IPS-15b (cell line): Measurements from ENCODE around the gene PHLPP2.

ENCODE experiments used
- H3K27me3 ChIP-seq: one replicate; pipeline ENCODE4 v1.6.1; 2013; ENCODE audit warnings: low read length; ENCODE audit not compliant: control insufficient read depth, insufficient read depth
- H3K36me3 ChIP-seq: one replicate; pipeline ENCODE4 v1.6.1; 2013; ENCODE audit warnings: low read length; ENCODE audit not compliant: control insufficient read depth, insufficient read depth
- H3K4me1 ChIP-seq: one replicate; pipeline ENCODE4 v1.6.1; 2013; ENCODE audit warnings: mild to moderate bottlenecking, low read length; ENCODE audit not compliant: control insufficient read depth, insufficient read depth
- H3K4me3 ChIP-seq: one replicate; pipeline ENCODE4 v1.5.1; 2013; ENCODE audit warnings: low read depth, low read length
- H3K9ac ChIP-seq: one replicate; pipeline ENCODE4 v1.6.1; 2013; ENCODE audit warnings: low read depth, mild to moderate bottlenecking, low read length
- H3K9me3 ChIP-seq: one replicate; pipeline ENCODE4 v1.6.1; 2013; ENCODE audit warnings: mild to moderate bottlenecking, low read length; ENCODE audit not compliant: control insufficient read depth, insufficient read depth

PHLPP2 gene, protein sequence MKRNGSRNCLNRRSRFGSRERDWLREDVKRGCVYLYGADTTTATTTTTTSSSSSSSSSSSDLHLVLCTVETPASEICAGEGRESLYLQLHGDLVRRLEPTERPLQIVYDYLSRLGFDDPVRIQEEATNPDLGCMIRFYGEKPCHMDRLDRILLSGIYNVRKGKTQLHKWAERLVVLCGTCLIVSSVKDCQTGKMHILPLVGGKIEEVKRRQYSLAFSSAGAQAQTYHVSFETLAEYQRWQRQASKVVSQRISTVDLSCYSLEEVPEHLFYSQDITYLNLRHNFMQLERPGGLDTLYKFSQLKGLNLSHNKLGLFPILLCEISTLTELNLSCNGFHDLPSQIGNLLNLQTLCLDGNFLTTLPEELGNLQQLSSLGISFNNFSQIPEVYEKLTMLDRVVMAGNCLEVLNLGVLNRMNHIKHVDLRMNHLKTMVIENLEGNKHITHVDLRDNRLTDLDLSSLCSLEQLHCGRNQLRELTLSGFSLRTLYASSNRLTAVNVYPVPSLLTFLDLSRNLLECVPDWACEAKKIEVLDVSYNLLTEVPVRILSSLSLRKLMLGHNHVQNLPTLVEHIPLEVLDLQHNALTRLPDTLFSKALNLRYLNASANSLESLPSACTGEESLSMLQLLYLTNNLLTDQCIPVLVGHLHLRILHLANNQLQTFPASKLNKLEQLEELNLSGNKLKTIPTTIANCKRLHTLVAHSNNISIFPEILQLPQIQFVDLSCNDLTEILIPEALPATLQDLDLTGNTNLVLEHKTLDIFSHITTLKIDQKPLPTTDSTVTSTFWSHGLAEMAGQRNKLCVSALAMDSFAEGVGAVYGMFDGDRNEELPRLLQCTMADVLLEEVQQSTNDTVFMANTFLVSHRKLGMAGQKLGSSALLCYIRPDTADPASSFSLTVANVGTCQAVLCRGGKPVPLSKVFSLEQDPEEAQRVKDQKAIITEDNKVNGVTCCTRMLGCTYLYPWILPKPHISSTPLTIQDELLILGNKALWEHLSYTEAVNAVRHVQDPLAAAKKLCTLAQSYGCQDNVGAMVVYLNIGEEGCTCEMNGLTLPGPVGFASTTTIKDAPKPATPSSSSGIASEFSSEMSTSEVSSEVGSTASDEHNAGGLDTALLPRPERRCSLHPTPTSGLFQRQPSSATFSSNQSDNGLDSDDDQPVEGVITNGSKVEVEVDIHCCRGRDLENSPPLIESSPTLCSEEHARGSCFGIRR (N-terminal part only)

DNA sequence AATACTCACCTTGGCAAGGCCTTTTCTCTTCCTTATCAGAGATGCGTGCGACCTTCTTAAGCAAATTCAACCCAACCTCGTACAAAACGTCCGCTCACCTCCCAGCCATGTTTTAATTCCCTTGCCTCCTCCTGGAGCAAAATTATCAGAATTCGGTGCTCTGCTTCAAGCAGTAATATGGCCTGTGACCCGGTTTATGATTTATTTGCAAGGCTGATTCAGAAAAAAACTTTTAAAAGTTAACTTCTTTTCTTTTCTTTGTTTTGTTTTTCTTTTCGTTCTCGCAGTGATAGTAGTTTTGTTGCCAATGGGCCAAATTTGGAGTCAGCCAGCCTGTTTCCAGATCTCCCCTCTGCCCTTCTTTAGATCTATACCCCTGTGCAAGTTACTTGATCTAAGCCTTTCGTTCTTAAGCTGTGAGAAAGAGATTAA, at the start of gene PHLPP2:
TSS of gene PHLPP2 (minus strand) at position 382 of the 432 bp plus-strand sequence. CDS start 9,906 bp downstream, outside the sequence.
- no peaks in the 10 kb centered on the region for H3K9me3 ChIP-seq
- H3K4me3 ChIP-seq, result peak within 1 kb of the TSS; percentile 73
- peaks cover 15% of the 10 kb centered on the region for H3K27me3 ChIP-seq
- no peaks in the 10 kb centered on the region for H3K36me3 ChIP-seq
- H3K9ac ChIP-seq, result no peak within 1 kb of the TSS
- peaks cover 6% of the 10 kb centered on the region for H3K4me1 ChIP-seq

DNA sequence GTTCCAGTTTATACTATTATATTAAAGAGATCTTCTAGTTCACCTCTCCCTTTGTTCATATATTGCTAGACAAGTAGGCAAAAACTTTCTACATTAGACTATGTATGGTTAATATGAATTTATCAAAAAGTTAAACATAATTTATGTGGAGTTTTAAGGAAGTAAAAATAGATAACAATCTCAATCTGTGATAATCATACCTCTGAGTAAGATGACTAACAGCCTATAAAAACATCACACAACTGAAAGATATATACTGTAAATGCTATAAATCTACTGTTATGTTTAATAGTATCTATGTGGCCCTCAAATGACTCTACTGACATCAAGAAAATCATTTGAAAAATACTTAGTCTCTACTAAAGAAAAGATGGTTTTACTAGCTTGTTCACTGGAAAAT, 47.1 kb upstream of the PHLPP2 start:
- Histone ChIP-seq H3K4me1 (no peaks in the 10 kb centered on the region), H3K9me3 (no peaks in the 10 kb centered on the region), H3K9ac (no peak overlapping the region), H3K4me3 (no peak overlapping the region), H3K27me3 (no peaks in the 10 kb centered on the region), H3K36me3 (peaks cover 9% of the 10 kb centered on the region)

DNA sequence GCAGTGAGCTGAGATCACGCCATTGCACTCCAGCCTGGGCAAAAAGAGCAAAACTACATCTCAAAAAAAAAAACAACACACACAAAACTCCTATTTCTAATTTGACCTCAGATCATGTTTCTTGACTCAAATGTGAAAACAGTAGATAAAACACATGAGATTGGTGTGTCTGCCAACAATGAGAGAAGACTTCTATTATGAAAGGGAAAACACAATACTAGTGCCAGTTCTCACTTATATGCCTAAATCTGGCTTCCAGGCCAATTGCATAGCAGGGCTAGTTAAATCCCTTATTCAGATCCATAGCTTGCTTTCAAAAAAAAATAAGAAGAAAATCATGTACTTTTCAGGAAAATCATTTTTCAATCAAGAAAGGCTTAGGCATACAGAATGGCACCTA, 44.7 kb upstream of the PHLPP2 start:
- peaks cover 5% of the 10 kb centered on the region for H3K36me3 ChIP-seq
- no peak overlapping the region for H3K4me3 ChIP-seq
- no peaks in the 10 kb centered on the region for H3K4me1 ChIP-seq
- H3K9me3 ChIP-seq, result no peaks in the 10 kb centered on the region
- H3K27me3 ChIP-seq, result no peaks in the 10 kb centered on the region
- no peak overlapping the region for H3K9ac ChIP-seq

DNA sequence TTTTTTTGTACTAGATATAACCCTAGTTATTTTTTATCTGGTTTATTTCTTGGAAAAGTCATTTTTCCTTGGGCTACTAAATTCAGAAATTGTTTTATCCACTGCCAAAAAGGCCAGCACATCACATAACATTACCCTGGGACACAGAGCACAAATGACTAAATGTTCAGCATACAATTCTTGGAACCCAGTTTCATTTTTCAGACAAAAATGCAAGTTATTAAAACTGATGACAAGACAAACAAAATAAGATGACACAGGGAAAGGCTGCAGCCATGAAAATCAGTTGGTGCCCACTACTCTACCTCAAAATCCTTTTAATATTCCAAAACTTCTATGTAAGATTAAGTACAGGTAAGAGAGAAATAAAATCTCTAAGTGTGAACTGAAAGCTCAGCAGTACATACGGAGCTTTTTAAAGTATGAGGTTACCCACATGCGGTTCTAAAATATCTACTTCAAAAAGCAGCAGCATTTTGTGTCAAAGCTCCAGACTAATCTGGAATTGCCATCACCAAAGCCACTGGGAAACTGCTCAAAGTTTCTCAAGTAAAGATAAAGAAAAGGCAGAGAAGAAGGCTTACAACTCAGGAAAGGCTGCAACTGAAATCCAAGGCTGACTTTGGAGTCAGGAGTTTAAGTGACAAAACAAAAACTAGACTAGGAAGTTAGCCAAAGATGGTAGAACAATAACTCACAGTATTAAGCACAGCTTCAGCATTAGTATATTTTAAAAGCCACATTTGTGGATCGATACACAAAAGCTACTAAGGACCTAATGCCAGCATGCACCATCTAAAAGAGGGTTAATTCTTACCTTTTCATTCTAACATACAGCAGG, 42.8 kb upstream of the PHLPP2 start:
- Histone ChIP-seq H3K4me3 (no peak overlapping the region), H3K9me3 (no peaks in the 10 kb centered on the region), H3K27me3 (no peaks in the 10 kb centered on the region), H3K9ac (no peak overlapping the region), H3K36me3 (peaks cover 3% of the 10 kb centered on the region), H3K4me1 (no peaks in the 10 kb centered on the region)

DNA sequence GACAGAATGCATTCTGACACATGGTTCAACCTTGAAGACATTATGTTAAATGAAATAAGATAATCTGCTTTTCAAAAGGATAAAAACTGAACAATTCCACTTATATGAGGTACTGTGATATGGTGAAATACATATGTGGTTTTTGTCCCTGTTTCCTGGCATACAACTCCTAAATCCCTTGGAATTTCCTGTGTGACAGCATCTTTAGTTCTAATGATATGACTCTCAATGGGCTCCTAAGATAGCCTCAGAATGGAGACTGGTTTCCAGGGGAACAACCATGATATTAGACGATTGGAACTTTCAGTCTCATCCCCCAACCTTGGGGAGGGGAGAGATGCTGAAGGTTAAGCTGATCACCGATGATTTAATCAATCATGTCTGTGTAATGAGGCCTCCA, 37.7 kb upstream of the PHLPP2 start:
- no peak overlapping the region for H3K9ac ChIP-seq
- no peaks in the 10 kb centered on the region for H3K4me1 ChIP-seq
- no peaks in the 10 kb centered on the region for H3K27me3 ChIP-seq
- H3K9me3 ChIP-seq, result no peaks in the 10 kb centered on the region
- H3K36me3 ChIP-seq, result peaks cover 11% of the 10 kb centered on the region
- no peak overlapping the region for H3K4me3 ChIP-seq

DNA sequence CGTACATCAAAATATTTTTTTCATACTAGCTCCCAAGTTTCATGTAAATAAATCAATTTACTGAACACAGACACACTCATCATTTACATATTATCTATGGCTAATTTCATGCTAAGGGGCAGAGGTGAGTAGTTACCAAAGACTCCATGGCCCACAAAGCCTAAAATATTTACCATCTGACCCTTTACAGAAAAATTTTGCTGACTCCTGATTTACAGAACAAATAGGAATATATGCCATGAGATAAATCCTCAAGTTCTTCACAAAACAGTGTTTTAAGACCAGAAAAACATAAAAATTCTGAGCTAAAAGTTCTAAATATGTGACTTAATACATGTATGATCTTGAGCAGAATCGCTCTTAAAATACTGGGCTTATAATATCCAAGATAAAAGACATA, 36.6 kb upstream of the PHLPP2 start:
- H3K36me3 ChIP-seq, result peaks cover 11% of the 10 kb centered on the region
- no peak overlapping the region for H3K4me3 ChIP-seq
- no peaks in the 10 kb centered on the region for H3K9me3 ChIP-seq
- H3K9ac ChIP-seq, result no peak overlapping the region
- no peaks in the 10 kb centered on the region for H3K27me3 ChIP-seq
- H3K4me1 ChIP-seq, result no peaks in the 10 kb centered on the region

DNA sequence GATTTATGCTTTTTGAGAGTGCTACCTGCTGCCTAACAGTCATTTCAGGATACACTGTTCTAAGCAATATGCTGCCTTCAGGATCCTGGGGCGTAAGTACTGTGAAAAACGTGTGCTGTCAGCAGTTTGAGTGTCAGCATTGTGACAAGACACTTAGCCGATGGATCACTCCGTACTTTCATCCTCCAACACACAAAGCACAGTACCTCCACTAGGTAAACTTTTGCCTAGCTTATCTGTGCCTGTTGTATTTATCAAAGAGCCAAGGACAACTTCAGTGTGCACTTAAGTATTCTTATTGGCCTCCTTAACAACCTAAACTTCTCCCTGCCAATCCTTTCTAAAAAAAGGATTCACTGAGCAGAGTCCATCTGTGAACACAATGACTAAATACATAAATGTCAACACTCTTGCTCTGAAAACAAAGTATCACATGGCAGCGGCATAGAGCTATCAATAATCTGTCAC, 33.8 kb upstream of the PHLPP2 start:
- H3K4me3 ChIP-seq, result no peak overlapping the region
- no peaks in the 10 kb centered on the region for H3K9me3 ChIP-seq
- H3K27me3 ChIP-seq, result no peaks in the 10 kb centered on the region
- peaks cover 11% of the 10 kb centered on the region for H3K36me3 ChIP-seq
- H3K9ac ChIP-seq, result no peak overlapping the region
- no peaks in the 10 kb centered on the region for H3K4me1 ChIP-seq

DNA sequence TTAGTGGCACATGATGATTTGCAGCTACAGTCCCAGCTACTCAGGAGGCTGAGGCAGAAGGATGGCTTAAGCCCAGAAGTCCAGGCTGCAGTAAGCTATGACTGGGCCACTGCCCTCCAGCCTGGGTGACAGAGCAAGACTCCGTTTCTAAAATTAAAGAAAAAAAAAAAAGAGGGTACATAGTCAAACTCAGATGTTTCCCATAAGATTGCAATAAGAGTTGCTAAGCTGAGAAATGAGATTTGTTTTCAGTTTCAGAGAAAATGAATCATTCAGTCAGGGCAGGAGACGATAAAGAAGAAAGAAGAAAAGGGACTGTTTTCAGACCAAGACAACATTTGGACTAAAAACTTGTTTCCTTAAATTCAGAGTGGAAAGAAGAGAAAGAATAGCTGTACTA, 30.2 kb upstream of the PHLPP2 start:
- no peak overlapping the region for H3K9ac ChIP-seq
- peaks cover 10% of the 10 kb centered on the region for H3K36me3 ChIP-seq
- H3K9me3 ChIP-seq, result no peaks in the 10 kb centered on the region
- no peaks in the 10 kb centered on the region for H3K4me1 ChIP-seq
- no peaks in the 10 kb centered on the region for H3K27me3 ChIP-seq
- H3K4me3 ChIP-seq, result no peak overlapping the region

DNA sequence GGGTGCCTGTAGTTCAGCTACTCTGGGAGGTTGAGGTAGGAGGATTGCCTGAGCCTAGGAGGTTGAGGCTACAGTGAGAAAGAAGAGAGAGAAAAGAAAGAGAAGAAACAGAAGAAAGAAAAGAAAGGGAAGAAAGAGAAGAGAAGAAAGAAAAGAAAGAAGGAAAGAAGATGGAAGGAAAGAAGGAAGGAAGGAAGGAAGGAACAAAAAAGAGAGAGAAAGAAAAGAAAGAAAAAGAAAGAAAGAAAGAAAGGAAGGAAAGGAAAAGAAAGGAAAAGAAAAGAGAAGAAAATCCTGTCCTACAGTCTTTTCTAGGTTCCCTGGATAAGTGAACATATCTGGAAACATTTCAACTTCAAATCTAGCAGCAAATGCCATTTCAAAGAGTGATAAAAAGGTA, 29.6 kb upstream of the PHLPP2 start:
- Histone ChIP-seq H3K4me3 (no peak overlapping the region), H3K4me1 (no peaks in the 10 kb centered on the region), H3K27me3 (no peaks in the 10 kb centered on the region), H3K9ac (no peak overlapping the region), H3K36me3 (peaks cover 15% of the 10 kb centered on the region), H3K9me3 (no peaks in the 10 kb centered on the region)

DNA sequence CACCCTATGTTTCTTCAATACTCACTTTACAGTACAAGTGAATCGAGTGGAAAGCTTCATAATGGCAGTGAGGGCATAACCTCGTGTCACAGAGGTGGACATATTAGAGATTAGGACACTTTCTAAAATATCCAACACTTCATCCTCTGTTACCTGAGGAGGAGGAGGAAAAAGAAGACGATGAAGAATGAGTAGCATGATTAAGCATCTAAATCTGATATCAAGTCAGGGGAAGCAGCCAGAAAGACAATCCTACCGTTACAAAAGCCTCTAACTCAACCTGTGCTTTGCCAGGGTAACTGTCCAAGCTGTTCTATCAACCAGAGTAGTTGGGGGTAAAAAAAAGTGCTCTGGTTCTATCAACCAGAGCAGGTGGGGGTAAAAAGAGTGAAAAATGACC, 23.7 kb upstream of the PHLPP2 start:
- Histone ChIP-seq H3K4me3 (no peak overlapping the region), H3K27me3 (no peaks in the 10 kb centered on the region), H3K4me1 (no peaks in the 10 kb centered on the region), H3K36me3 (peaks cover 22% of the 10 kb centered on the region), H3K9me3 (no peaks in the 10 kb centered on the region), H3K9ac (no peak overlapping the region)
